ENCODE data around the gene SIGLEC7.
"Not testable (repeated sequence)": the region's sequence is repeated elsewhere in the genome, so short reads cannot be mapped to it uniquely, and the experiment has no call there.

SIGLEC7 gene

GRCh38 chr19:51168564-51169282 lies 26.6 kb downstream of the SIGLEC7 start:
- H3K27me3 ChIP-seq (ENCODE audit: control insufficient read depth in 1 of 2, insufficient read depth in 1 of 2, low read length in 2 of 2), result peaks cover 0 to 52% of the 10 kb centered on the region in 2 experiments
- DNase-seq, result no peak
- H3K14ac ChIP-seq (ENCODE audit: low read length in 2 of 2), result no peak overlapping the region
- H4K91ac ChIP-seq (ENCODE audit: low read length), result peak overlapping the region; percentile 35
- no peak overlapping the region for H4K8ac ChIP-seq (ENCODE audit: low read length)
- H3K4me2 ChIP-seq (ENCODE audit: low read length, poor library complexity, severe bottlenecking), result no peak overlapping the region
- peak overlapping the region; percentile 6 for H3K9ac ChIP-seq (ENCODE audit: low read length)
- no peak overlapping the region for H3K4me3 ChIP-seq (ENCODE audit: insufficient read depth in 1 of 2, low read depth in 1 of 2, low read length in 2 of 2)
- WGBS, result 74% methylated on average over 12 of the region's 13 CpGs
- no peak overlapping the region for H2BK5ac ChIP-seq (ENCODE audit: low read depth, low read length, poor library complexity, severe bottlenecking)
- no peak overlapping the region for H2BK12ac ChIP-seq (ENCODE audit: low read length in 2 of 2)
- H3K79me1 ChIP-seq (replicated peaks; ENCODE audit: low read length, poor library complexity, severe bottlenecking), result no peaks in the 10 kb centered on the region
- H3K4ac ChIP-seq (ENCODE audit: low read depth in 1 of 2, low read length in 2 of 2), result no peak overlapping the region
- no peaks in the 10 kb centered on the region for H3K9me3 ChIP-seq (ENCODE audit: control insufficient read depth, low read length)
- no peak overlapping the region for H2AFZ ChIP-seq (ENCODE audit: low read depth, low read length)
- no peaks in the 10 kb centered on the region for H3K4me1 ChIP-seq (ENCODE audit: control insufficient read depth, insufficient read depth, low read depth, low read length)
- H3K23ac ChIP-seq (ENCODE audit: low read length in 2 of 2), result no peak overlapping the region
- no peak overlapping the region for H3K27ac ChIP-seq (ENCODE audit: low read length, poor library complexity, severe bottlenecking)
- no peaks in the 10 kb centered on the region for H3K36me3 ChIP-seq (ENCODE audit: control insufficient read depth in 1 of 2, insufficient read depth in 2 of 2, low read depth in 1 of 2, low read length in 2 of 2)
- H3K18ac ChIP-seq (ENCODE audit: low read depth in 1 of 2, low read length in 2 of 2), result no peak overlapping the region
- H2BK120ac ChIP-seq (ENCODE audit: low read depth, low read length), result no peak overlapping the region
- H2BK15ac ChIP-seq (ENCODE audit: low read depth, poor library complexity, severe bottlenecking), result no peak overlapping the region
- H2AK5ac ChIP-seq (ENCODE audit: low read length, severe bottlenecking), result no peak overlapping the region

DNA sequence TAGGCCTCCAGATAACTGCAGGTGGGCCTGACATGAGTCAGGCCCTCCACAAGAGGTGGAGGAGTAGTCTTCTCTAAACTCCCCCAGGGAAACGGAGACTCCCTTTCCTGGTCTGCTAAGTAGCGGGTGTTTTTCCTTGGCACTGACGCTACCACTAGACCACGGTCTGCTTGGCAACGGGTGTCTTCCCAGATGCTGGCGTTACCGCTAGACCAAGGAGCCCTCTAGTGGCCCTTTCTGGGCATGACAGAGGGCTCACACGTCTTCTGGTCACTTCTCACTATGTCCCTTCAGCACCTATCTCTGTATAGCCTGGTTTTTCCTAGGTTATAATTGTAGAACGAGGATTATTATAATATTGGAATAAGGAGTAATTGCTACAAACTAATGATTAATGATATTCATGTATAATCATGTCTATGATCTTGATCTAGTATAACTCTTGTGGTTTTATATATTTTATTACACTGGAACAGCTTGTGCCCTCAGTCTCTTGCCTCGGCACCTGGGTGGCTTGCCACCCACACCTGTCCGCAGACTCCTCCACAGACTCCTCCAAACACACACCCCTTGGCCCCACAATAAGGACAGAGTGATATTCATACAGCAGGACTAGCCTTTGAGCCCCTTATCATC lies 27.3 kb downstream of the SIGLEC7 start:
- not testable (repeated sequence) for H3K79me1 ChIP-seq (replicated peaks; ENCODE audit: low read length, poor library complexity, severe bottlenecking); H4K8ac ChIP-seq (ENCODE audit: low read length); H3K27ac ChIP-seq (ENCODE audit: low read length, poor library complexity, severe bottlenecking); H3K18ac ChIP-seq (ENCODE audit: low read depth in 1 of 2, low read length in 2 of 2); H3K4ac ChIP-seq (ENCODE audit: low read depth in 1 of 2, low read length in 2 of 2); H2BK15ac ChIP-seq (ENCODE audit: low read depth, poor library complexity, severe bottlenecking); H3K14ac ChIP-seq (ENCODE audit: low read length in 2 of 2); H4K91ac ChIP-seq (ENCODE audit: low read length); H3K9me3 ChIP-seq (ENCODE audit: control insufficient read depth, low read length); H3K36me3 ChIP-seq (ENCODE audit: control insufficient read depth in 1 of 2, insufficient read depth in 2 of 2, low read depth in 1 of 2, low read length in 2 of 2); H3K4me2 ChIP-seq (ENCODE audit: low read length, poor library complexity, severe bottlenecking); H3K23ac ChIP-seq (ENCODE audit: low read length in 2 of 2); H2BK5ac ChIP-seq (ENCODE audit: low read depth, low read length, poor library complexity, severe bottlenecking); H2BK12ac ChIP-seq (ENCODE audit: low read length in 2 of 2); H2AFZ ChIP-seq (ENCODE audit: low read depth, low read length); H2BK120ac ChIP-seq (ENCODE audit: low read depth, low read length); H3K4me1 ChIP-seq (ENCODE audit: control insufficient read depth, insufficient read depth, low read depth, low read length); H2AK5ac ChIP-seq (ENCODE audit: low read length, severe bottlenecking); H3K4me3 ChIP-seq (ENCODE audit: insufficient read depth in 1 of 2, low read depth in 1 of 2, low read length in 2 of 2)
- Histone ChIP-seq H3K9ac (ENCODE audit: low read length) (peak overlapping the region; percentile 10), H3K27me3 (ENCODE audit: control insufficient read depth in 1 of 2, insufficient read depth in 1 of 2, low read length in 2 of 2) (peaks cover 0 to 58% of the 10 kb centered on the region in 2 experiments)
- DNase-seq, result peak; percentile 70
- 22% methylated on average over 7 of the region's 11 CpGs for WGBS

- Histone ChIP-seq H2BK5ac (ENCODE audit: low read depth, low read length, poor library complexity, severe bottlenecking) (no peak overlapping the region), H3K27me3 (ENCODE audit: control insufficient read depth in 1 of 2, insufficient read depth in 1 of 2, low read length in 2 of 2) (peaks cover 0 to 81% of the 10 kb centered on the region in 2 experiments), H2BK120ac (ENCODE audit: low read depth, low read length) (no peak overlapping the region), H2AFZ (ENCODE audit: low read depth, low read length) (no peak overlapping the region), H2AK5ac (ENCODE audit: low read length, severe bottlenecking) (no peak overlapping the region), H3K4me1 (ENCODE audit: control insufficient read depth, insufficient read depth, low read depth, low read length) (no peaks in the 10 kb centered on the region), H4K91ac (ENCODE audit: low read length) (no peak overlapping the region), H3K4me3 (ENCODE audit: insufficient read depth in 1 of 2, low read depth in 1 of 2, low read length in 2 of 2) (no peak overlapping the region), H3K9me3 (ENCODE audit: control insufficient read depth, low read length) (no peaks in the 10 kb centered on the region), H3K18ac (ENCODE audit: low read depth in 1 of 2, low read length in 2 of 2) (no peak overlapping the region), H3K23ac (ENCODE audit: low read length in 2 of 2) (no peak overlapping the region), H2BK12ac (ENCODE audit: low read length in 2 of 2) (no peak overlapping the region), H3K14ac (ENCODE audit: low read length in 2 of 2) (no peak overlapping the region), H3K79me1 (replicated peaks; ENCODE audit: low read length, poor library complexity, severe bottlenecking) (no peaks in the 10 kb centered on the region), H3K4ac (ENCODE audit: low read depth in 1 of 2, low read length in 2 of 2) (no peak overlapping the region), H3K27ac (ENCODE audit: low read length, poor library complexity, severe bottlenecking) (no peak overlapping the region), H3K36me3 (ENCODE audit: control insufficient read depth in 1 of 2, insufficient read depth in 2 of 2, low read depth in 1 of 2, low read length in 2 of 2) (no peaks in the 10 kb centered on the region), H2BK15ac (ENCODE audit: low read depth, poor library complexity, severe bottlenecking) (no peak overlapping the region), H3K9ac (ENCODE audit: low read length) (no peak overlapping the region), H4K8ac (ENCODE audit: low read length) (no peak overlapping the region), H3K4me2 (ENCODE audit: low read length, poor library complexity, severe bottlenecking) (no peak overlapping the region)
- DNase-seq, result no peak
- WGBS, result 77% methylated on average over 1 of the region's 2 CpGs
These were observed 30.1 kb downstream of the SIGLEC7 start for GRCh38 chr19:51172223-51172622.

- 61% methylated on average over 5 of the region's 5 CpGs for WGBS
- H3K14ac ChIP-seq (ENCODE audit: low read length in 2 of 2), result no peak overlapping the region
- no peak overlapping the region for H3K4me3 ChIP-seq (ENCODE audit: insufficient read depth in 1 of 2, low read depth in 1 of 2, low read length in 2 of 2)
- H4K8ac ChIP-seq (ENCODE audit: low read length), result no peak overlapping the region
- H3K23ac ChIP-seq (ENCODE audit: low read length in 2 of 2), result no peak overlapping the region
- no peak overlapping the region for H4K91ac ChIP-seq (ENCODE audit: low read length)
- H3K4me1 ChIP-seq (ENCODE audit: control insufficient read depth, insufficient read depth, low read depth, low read length), result no peaks in the 10 kb centered on the region
- no peak overlapping the region for H2BK120ac ChIP-seq (ENCODE audit: low read depth, low read length)
- no peak overlapping the region for H2BK15ac ChIP-seq (ENCODE audit: low read depth, poor library complexity, severe bottlenecking)
- H3K79me1 ChIP-seq (replicated peaks; ENCODE audit: low read length, poor library complexity, severe bottlenecking), result no peaks in the 10 kb centered on the region
- H3K27ac ChIP-seq (ENCODE audit: low read length, poor library complexity, severe bottlenecking), result no peak overlapping the region
- H3K4me2 ChIP-seq (ENCODE audit: low read length, poor library complexity, severe bottlenecking), result no peak overlapping the region
- H3K27me3 ChIP-seq (ENCODE audit: control insufficient read depth in 1 of 2, insufficient read depth in 1 of 2, low read length in 2 of 2), result peaks cover 0 to 86% of the 10 kb centered on the region in 2 experiments
- H3K9me3 ChIP-seq (ENCODE audit: control insufficient read depth, low read length), result no peaks in the 10 kb centered on the region
- H3K18ac ChIP-seq (ENCODE audit: low read depth in 1 of 2, low read length in 2 of 2), result no peak overlapping the region
- H3K36me3 ChIP-seq (ENCODE audit: control insufficient read depth in 1 of 2, insufficient read depth in 2 of 2, low read depth in 1 of 2, low read length in 2 of 2), result no peaks in the 10 kb centered on the region
- no peak overlapping the region for H3K9ac ChIP-seq (ENCODE audit: low read length)
- DNase-seq, result no peak
- no peak overlapping the region for H3K4ac ChIP-seq (ENCODE audit: low read depth in 1 of 2, low read length in 2 of 2)
- H2BK5ac ChIP-seq (ENCODE audit: low read depth, low read length, poor library complexity, severe bottlenecking), result no peak overlapping the region
- H2AFZ ChIP-seq (ENCODE audit: low read depth, low read length), result no peak overlapping the region
- no peak overlapping the region for H2BK12ac ChIP-seq (ENCODE audit: low read length in 2 of 2)
- no peak overlapping the region for H2AK5ac ChIP-seq (ENCODE audit: low read length, severe bottlenecking)
These were observed 31.6 kb downstream of the SIGLEC7 start for GRCh38 chr19:51173681-51174080.
